Hematopoietic multipotent progenitor cell treated with erythropoietin and hydrocortisone succinate and interleukin-3 and kit ligand, for 8 days (in vitro differentiated cells): ENCODE measurements around the gene NAALADL2.
"Not testable (repeated sequence)": the region's sequence is repeated elsewhere in the genome, so short reads cannot be mapped to it uniquely, and the experiment has no call there.

ENCODE experiments used
- DNase-seq: peaks from one replicate; pipeline ENCODE4 v3.0.0-alpha.2; 2015

NAALADL2 gene

DNA sequence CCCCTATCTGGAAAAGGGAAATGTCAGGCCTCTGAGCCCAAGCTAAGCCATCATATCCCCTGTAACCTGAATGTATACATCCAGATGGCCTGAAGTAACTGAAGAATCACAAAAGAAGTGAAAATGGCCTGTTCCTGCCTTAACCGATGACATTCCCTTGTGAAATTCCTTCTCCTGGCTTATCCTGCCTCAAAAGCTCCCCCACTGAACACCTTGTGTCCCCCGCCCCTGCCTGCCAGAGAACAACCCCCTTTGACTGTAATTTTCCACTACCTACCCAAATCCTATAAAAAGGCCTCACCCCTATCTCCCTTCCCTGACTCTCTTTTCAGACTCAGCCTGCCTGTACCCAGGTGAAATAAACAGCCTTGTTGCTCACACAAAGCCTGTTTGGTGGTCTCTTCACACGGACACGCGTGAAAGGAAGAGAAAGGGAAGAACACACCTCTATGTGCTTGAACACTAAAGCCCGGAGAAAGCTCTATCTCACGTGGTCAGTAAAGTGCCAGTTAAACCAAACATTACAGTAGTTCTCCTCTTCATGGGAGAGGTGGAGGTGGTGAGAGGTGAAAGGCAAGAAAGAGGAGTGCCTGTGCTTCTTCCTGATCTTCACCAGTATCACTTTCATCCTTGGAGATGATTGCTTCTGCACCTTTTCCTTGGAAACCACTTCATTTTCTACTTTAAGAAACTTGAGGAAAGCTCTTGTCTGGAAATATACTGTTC, 963.8 kb downstream of the NAALADL2 start:
- DNase-seq, result not testable (repeated sequence)

- DNase-seq, result not testable (repeated sequence)
Measured at GRCh38 chr3:175825016-175825580, 966.0 kb downstream of the NAALADL2 start.

- DNase-seq, result no peak
Measured at GRCh38 chr3:175826759-175827158, 967.6 kb downstream of the NAALADL2 start.

- not testable (repeated sequence) for DNase-seq
Measured at GRCh38 chr3:175829809-175830208, 970.7 kb downstream of the NAALADL2 start.

DNA sequence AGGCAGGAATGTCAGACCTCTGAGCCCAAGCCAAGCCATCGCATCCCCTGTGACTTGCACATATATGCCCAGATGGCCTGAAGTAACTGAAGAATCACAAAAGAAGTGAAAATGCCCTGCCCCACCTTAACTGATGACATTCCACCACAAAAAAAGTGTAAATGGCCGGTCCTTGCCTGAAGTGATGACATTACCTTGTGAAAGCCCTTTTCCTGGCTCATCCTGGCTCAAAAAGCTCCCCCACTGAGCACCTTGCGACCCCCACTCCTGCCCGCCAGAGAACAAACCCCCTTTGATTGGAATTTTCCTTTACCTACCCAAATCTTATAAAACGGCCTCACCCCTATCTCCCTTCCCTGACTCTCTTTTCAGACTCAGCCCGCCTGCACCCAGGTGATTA, 976.6 kb downstream of the NAALADL2 start:
- not testable (repeated sequence) for DNase-seq

DNA sequence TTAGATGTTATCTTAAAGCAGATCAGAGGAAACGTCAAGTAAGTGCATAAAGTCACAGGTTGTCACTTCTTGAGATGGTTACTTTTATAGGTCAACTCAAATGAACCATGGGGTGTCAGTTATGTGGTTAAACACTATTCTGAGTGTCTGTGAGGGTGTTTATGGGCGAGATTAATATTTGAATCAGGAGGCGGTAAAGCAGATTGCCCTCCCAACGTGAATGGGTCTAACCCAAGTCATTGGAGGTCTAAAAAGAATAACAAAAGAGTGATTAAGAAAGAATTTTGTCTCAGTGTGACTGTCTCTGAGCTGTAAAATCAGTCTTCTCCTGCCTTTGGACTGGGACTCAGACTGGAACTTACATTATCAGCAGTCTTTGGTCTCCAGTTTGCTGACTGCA, 977.5 kb downstream of the NAALADL2 start:
- DNase-seq, result no peak

GRCh38 chr3:175837962-175838361, 978.8 kb downstream of the NAALADL2 start:
- DNase-seq, result no peak

- DNase-seq, result no peak
Measured at GRCh38 chr3:175839366-175840005, 980.4 kb downstream of the NAALADL2 start.

GRCh38 chr3:175851541-175851940, 992.4 kb downstream of the NAALADL2 start:
- DNase-seq, result no peak

DNA sequence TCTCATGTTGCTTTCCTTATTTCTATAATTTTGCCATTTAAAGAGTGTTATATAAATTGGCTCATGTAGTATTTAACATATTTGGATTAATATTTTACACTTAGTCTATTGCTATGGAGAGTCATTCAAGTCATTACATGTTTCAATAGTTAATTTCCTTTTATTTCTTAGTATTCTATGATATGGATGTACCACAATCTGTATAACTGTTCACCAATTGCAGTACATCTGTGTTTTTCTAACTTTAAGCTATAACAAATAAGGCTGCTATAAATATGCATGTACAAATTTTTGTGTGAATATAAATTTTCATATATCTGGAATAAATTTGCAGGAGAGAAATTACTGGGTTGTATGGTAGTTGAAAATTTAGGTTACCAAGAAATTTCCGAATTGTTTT, 993.4 kb downstream of the NAALADL2 start:
- DNase-seq, result no peak

- DNase-seq, result no peak
Measured at GRCh38 chr3:175857666-175858270, 998.6 kb downstream of the NAALADL2 start.
